PC-3 (cell line): ENCODE results near the gene NFKBIL1. TPM values are rescaled to one million over a fixed set of nuclear protein-coding genes. Genes with fewer than 3 reads are reported as not detected.

Experiments used
- ATAC-seq: fragments of 200-7000 bp; cut with Tn5 transposase; 2 replicates; pipeline ENCODE4 v1.9.1; 2020; ENCODE audit warnings: mild to moderate bottlenecking, moderate library complexity
- BruUV-seq: library from RNA; stranded (reverse); fragments of 400-500 nt; replicated peaks from 2 replicates; lab custom pipeline; 2021; lab: Mats Ljungman, UMichigan
- CTCF ChIA-PET: fragments of 300-600 bp; sonication (Branson Sonifier 250); formaldehyde crosslinking; loops from one replicate; lab custom pipeline; 2022; ENCODE audit warnings: antibody characterized with exemption; lab: Charles Lee
- POLR2A ChIA-PET: fragments of 300-600 bp; sonication (Branson Sonifier 250); formaldehyde crosslinking; loops from one replicate; lab custom pipeline; 2022; ENCODE audit warnings: antibody characterized with exemption; ENCODE audit not compliant: unreplicated experiment; lab: Charles Lee
- DNase-seq: peaks from one replicate; pipeline ENCODE4 v3.0.0-alpha.2; 2015
- H2AFZ ChIP-seq: fragments of 300-600 bp; sonication (generic); 2 replicates; pipeline ENCODE4 v1.6.0; 2016; ENCODE audit warnings: antibody characterized with exemption, low read length
- H3F3A ChIP-seq: fragments of 300-600 bp; sonication (generic); one replicate; pipeline ENCODE4 v1.6.0; 2017; ENCODE audit warnings: antibody characterized with exemption, low read length, control low read depth, mild to moderate bottlenecking; ENCODE audit not compliant: unreplicated experiment
- H3K27ac ChIP-seq: fragments of 300-600 bp; sonication (generic); 2 replicates; pipeline ENCODE4 v1.5.1; 2016; ENCODE audit warnings: mild to moderate bottlenecking, low read length
- H3K27me3 ChIP-seq: fragments of 300-600 bp; sonication (generic); 2 replicates; pipeline ENCODE4 v1.6.1; 2016; ENCODE audit warnings: low read length, mixed read lengths
- H3K36me3 ChIP-seq: fragments of 300-600 bp; sonication (generic); 2 replicates; pipeline ENCODE4 v1.6.1; 2016; ENCODE audit warnings: low read depth, mixed run types, low read length, mixed read lengths
- H3K4me1 ChIP-seq: fragments of 300-600 bp; sonication (generic); 2 replicates; pipeline ENCODE4 v1.5.1; 2016; ENCODE audit warnings: low read length; ENCODE audit not compliant: insufficient read depth
- H3K4me2 ChIP-seq: fragments of 300-600 bp; sonication (generic); 2 replicates; pipeline ENCODE4 v1.6.0; 2016; ENCODE audit warnings: low read length
- H3K4me3 ChIP-seq: fragments of 300-600 bp; sonication (generic); 2 replicates; pipeline ENCODE4 v1.5.1; 2016; ENCODE audit warnings: mild to moderate bottlenecking, low read length, mixed read lengths
- H3K79me2 ChIP-seq: fragments of 300-600 bp; sonication (generic); 2 replicates; pipeline ENCODE4 v1.6.1; 2017; ENCODE audit warnings: low read length, mixed read lengths
- H3K9ac ChIP-seq: fragments of 300-600 bp; sonication (generic); 2 replicates; pipeline ENCODE4 v1.6.0; 2016; ENCODE audit warnings: mild to moderate bottlenecking, low read length
- H3K9me2 ChIP-seq: fragments of 300-600 bp; sonication (generic); replicated peaks from 2 replicates; pipeline ENCODE4 v1.6.1; 2016; ENCODE audit warnings: mixed run types, low read length, mixed read lengths
- H3K9me3 ChIP-seq: fragments of 300-600 bp; sonication (generic); 2 replicates; pipeline ENCODE4 v1.6.1; 2016; ENCODE audit warnings: low read length, mixed read lengths
- H4K20me1 ChIP-seq: fragments of 300-600 bp; sonication (generic); 2 replicates; pipeline ENCODE4 v1.6.1; 2016; ENCODE audit warnings: low read length, mixed read lengths
- EZH2 ChIP-seq: fragments of 300-600 bp; sonication (generic); IDR thresholded peaks from one replicate; pipeline ENCODE4 v1.6.1; 2017; ENCODE audit warnings: antibody characterized with exemption, mild to moderate bottlenecking, low read length; ENCODE audit not compliant: unreplicated experiment
- EZH2phosphoT487 ChIP-seq: fragments of 300-600 bp; sonication (generic); IDR thresholded peaks from 2 replicates; pipeline ENCODE4 v1.6.1; 2018; ENCODE audit warnings: mild to moderate bottlenecking, antibody characterized with exemption, low read length, borderline replicate concordance
- intact Hi-C: fragments of 100-400 bp; cut with micrococcal nuclease; formaldehyde crosslinking; loops from 2 replicates; pipeline ENCODE4 v1.9.0; 2023
- total RNA-seq: library from RNA; depleted of rRNA; stranded (reverse); fragments of >200 nt; gene quantifications from 2 replicates; pipeline ENCODE4 v1.2.3, GENCODE V29; 2014
- TF ChIP-seq, protein P1 (sequence below): fragments of 300-600 bp; sonication (generic); conservative IDR thresholded peaks from 2 replicates; pipeline ENCODE4 v1.5.1; 2017; ENCODE audit warnings: antibody characterized with exemption, low read depth, mild to moderate bottlenecking, low read length

The NFKBIL1 gene
- total RNA-seq, 1 experiment from 2014 or later = 38.2 TPM

DNA sequence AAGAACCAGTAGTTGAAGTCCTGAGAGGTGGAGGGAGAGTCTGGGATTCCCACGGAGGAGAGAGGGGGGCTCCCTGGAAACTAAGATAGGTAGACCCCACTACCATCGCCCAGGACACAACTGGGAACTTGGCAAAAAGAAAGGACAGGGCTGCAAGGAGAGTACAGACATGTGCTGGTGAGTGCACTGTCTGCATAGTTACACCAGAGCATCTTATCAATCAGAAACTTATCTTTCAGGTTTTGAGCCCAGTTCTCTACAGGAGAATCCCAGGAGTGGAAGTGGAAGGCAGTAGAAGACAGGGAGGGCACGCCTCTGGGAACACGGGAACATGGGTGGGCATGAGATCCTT is 12.2 kb downstream of the NFKBIL1 start:
- H3K4me3 ChIP-seq = no peak overlapping the region
- no peaks in the 10 kb centered on the region for H3K9me2 ChIP-seq
- peak overlapping the region; percentile 17; the same call in 1 of the 2 replicates for H3K4me2 ChIP-seq
- H3K4me1 ChIP-seq = peaks cover 23% of the 10 kb centered on the region
- intact Hi-C loops = no loop called here
- DNase-seq = no peak
- H3K36me3 ChIP-seq = peaks cover 11% of the 10 kb centered on the region; the same call in 1 of the 2 replicates
- H3K27ac ChIP-seq = peak overlapping the region; percentile 45
- POLR2A ChIA-PET = no interaction called here
- no peak overlapping the region for H3K9ac ChIP-seq
- no peaks in the 10 kb centered on the region for H3K27me3 ChIP-seq
- no peaks in the 10 kb centered on the region for H3F3A ChIP-seq
- no peaks in the 10 kb centered on the region for H4K20me1 ChIP-seq
- TF ChIP-seq EZH2 (no peak), EZH2phosphoT487 (no peak)
- no peak overlapping the region for H2AFZ ChIP-seq
- H3K79me2 ChIP-seq = no peaks in the 10 kb centered on the region
- ATAC-seq = no peak
- BruUV-seq = no TSS peak
- CTCF ChIA-PET = no interaction called here
- no peaks in the 10 kb centered on the region for H3K9me3 ChIP-seq

DNA sequence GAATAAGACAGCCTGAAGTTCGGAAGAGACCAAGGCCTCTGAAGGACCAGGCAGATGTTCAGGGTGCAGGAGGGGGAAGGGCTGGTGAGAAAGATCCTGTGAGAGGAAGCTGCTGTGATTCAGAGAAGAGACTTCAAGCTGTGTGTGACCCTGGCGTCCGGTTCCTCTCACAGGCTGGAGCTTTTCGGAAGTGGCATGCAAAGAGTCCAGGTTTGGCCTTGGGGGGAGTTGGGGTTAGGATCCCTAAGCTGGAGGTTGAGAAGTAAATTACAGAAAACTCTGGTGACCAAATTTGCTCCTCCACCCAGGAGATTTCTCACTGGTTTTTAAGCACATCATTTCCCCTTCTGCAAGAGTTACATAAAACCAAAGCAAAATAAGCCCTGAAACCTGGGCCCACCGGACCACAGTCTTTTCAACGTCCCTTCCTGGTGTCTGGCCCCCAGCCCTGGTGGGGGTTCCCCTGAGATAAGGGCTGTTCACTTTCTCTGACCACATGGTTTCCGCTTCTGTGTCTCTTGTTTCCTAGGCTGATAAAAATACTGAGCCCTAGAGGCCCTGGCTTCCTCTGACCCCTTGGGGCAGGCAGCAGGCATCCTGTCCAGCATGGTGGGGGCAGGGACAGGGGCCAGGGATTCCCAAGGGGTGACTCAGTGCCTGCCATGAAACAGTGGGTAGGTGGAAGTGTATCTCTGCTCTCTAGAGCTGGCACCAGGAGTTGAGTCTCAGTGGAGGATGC is 12.7 kb downstream of the NFKBIL1 start:
- Histone ChIP-seq H3K36me3 (peaks cover 9% of the 10 kb centered on the region; the same call in 1 of the 2 replicates), H3K27ac (peak overlapping the region; percentile 45), H3K9me3 (no peaks in the 10 kb centered on the region), H3F3A (no peaks in the 10 kb centered on the region), H3K9me2 (no peaks in the 10 kb centered on the region), H3K4me2 (peak overlapping the region; percentile 17), H4K20me1 (no peaks in the 10 kb centered on the region), H2AFZ (no peak overlapping the region), H3K27me3 (no peaks in the 10 kb centered on the region), H3K9ac (no peak overlapping the region), H3K4me3 (no peak overlapping the region), H3K4me1 (peaks cover 23% of the 10 kb centered on the region), H3K79me2 (no peaks in the 10 kb centered on the region)
- ChIA-PET POLR2A (no interaction called here), CTCF (no interaction called here)
- TF ChIP-seq, protein P1, sequence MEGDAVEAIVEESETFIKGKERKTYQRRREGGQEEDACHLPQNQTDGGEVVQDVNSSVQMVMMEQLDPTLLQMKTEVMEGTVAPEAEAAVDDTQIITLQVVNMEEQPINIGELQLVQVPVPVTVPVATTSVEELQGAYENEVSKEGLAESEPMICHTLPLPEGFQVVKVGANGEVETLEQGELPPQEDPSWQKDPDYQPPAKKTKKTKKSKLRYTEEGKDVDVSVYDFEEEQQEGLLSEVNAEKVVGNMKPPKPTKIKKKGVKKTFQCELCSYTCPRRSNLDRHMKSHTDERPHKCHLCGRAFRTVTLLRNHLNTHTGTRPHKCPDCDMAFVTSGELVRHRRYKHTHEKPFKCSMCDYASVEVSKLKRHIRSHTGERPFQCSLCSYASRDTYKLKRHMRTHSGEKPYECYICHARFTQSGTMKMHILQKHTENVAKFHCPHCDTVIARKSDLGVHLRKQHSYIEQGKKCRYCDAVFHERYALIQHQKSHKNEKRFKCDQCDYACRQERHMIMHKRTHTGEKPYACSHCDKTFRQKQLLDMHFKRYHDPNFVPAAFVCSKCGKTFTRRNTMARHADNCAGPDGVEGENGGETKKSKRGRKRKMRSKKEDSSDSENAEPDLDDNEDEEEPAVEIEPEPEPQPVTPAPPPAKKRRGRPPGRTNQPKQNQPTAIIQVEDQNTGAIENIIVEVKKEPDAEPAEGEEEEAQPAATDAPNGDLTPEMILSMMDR = no peak
- intact Hi-C loops = no loop called here
- ATAC-seq (peak; percentile 68), DNase-seq (peak; percentile 65)
- no TSS peak for BruUV-seq

GRCh38 chr6:31560697-31561058 is 13.3 kb downstream of the NFKBIL1 start:
- Histone ChIP-seq H3K9me2 (no peaks in the 10 kb centered on the region), H3F3A (no peaks in the 10 kb centered on the region), H3K9ac (no peak overlapping the region), H3K4me3 (no peak overlapping the region), H3K36me3 (peaks cover 9% of the 10 kb centered on the region; the same call in 1 of the 2 replicates), H3K27me3 (no peaks in the 10 kb centered on the region), H2AFZ (no peak overlapping the region), H3K27ac (peak overlapping the region; percentile 45), H3K79me2 (no peaks in the 10 kb centered on the region), H4K20me1 (no peaks in the 10 kb centered on the region), H3K4me2 (peak overlapping the region; percentile 17; the same call in 1 of the 2 replicates), H3K4me1 (peaks cover 23% of the 10 kb centered on the region), H3K9me3 (no peaks in the 10 kb centered on the region)
- ChIA-PET CTCF (no interaction called here), POLR2A (interaction anchor here (0.6 kb wide), 1 partner anchor 62 kb away, joined by 3 read pairs; no protein-coding TSS in a partner anchor)
- DNase-seq (no peak), ATAC-seq (no peak)
- TF ChIP-seq EZH2phosphoT487 (no peak), EZH2 (no peak)
- TF ChIP-seq, protein P1 = no peak
- BruUV-seq = no TSS peak
- intact Hi-C loops = no loop called here
